B cell (primary cell): ENCODE data around the gene BTG2. TPM values are rescaled to one million over a fixed set of nuclear protein-coding genes. Genes with fewer than 3 reads are reported as not detected.

Experiments
- ATAC-seq: fragments of 200-7000 bp; cut with Tn5 transposase; one replicate; pipeline ENCODE4 v1.10.0; 2021; ENCODE audit warnings: low read depth, mild to moderate bottlenecking, moderate number of reproducible peaks, moderate library complexity
- CTCF ChIA-PET: fragments of 350-600 bp; sonication (Branson Sonifier 250); formaldehyde crosslinking; loops from one replicate; lab custom pipeline; 2021; ENCODE audit warnings: antibody characterized with exemption, inconsistent platforms; lab: Charles Lee
- POLR2A ChIA-PET: fragments of 350-600 bp; sonication (Branson Sonifier 250); formaldehyde crosslinking; loops from one replicate; lab custom pipeline; 2021; ENCODE audit warnings: antibody characterized with exemption; lab: Charles Lee
- DNase-seq: peaks from one replicate; pipeline ENCODE4 v3.0.0; 2013
- H2AFZ ChIP-seq: 2 replicates; pipeline ENCODE4 v1.6.1; 2012; ENCODE audit warnings: mild to moderate bottlenecking, low read depth, low read length; ENCODE audit not compliant: insufficient read depth, poor library complexity, severe bottlenecking
- H3K27ac ChIP-seq, 2 donors: 1 replicate in 1 of 2; 2 replicates in 1 of 2; pipeline ENCODE4 v1.5.1; 2012 to 2013; ENCODE audit warnings: low read length in 2 of 2, mild to moderate bottlenecking in 2 of 2, moderate library complexity in 1 of 2
- H3K27me3 ChIP-seq, 4 experiments: fragments of 200-600 bp in 1 of 4; sonication (generic) in 1 of 4; replicated peaks in 1 of 4; 1 replicate in 2 of 4; 2 replicates in 2 of 4; pipeline versions ENCODE4 v1.6.1 to v1.7.0; 2013 to 2016; ENCODE audit warnings: low read length in 3 of 4, mild to moderate bottlenecking in 2 of 4, mixed read lengths in 1 of 4, moderate library complexity in 1 of 4; ENCODE audit not compliant: insufficient read depth in 4 of 4, control insufficient read depth in 3 of 4; ENCODE audit errors: control extremely low read depth in 1 of 4
- H3K36me3 ChIP-seq, 2 experiments: replicated peaks in 1 of 2; 1 replicate in 1 of 2; 2 replicates in 1 of 2; pipeline versions ENCODE4 v1.6.1 to v1.7.1; 2013; ENCODE audit warnings: low read length in 1 of 2; ENCODE audit not compliant: insufficient read depth in 2 of 2, control insufficient read depth in 1 of 2; ENCODE audit errors: control extremely low read depth in 1 of 2, extremely low read depth in 1 of 2
- H3K4me1 ChIP-seq, 2 donors: fragments of 200-600 bp in 1 of 2; sonication (generic) in 1 of 2; 1 replicate in 1 of 2; 2 replicates in 1 of 2; pipeline versions ENCODE4 v1.5.1 to v1.6.1; 2013 to 2017; ENCODE audit warnings: low read length in 2 of 2; ENCODE audit not compliant: control insufficient read depth in 2 of 2, insufficient read depth in 2 of 2
- H3K4me2 ChIP-seq: replicated peaks from 2 replicates; pipeline ENCODE3; 2012; ENCODE audit warnings: mild to moderate bottlenecking, low read depth, low read length; ENCODE audit not compliant: poor library complexity, severe bottlenecking
- H3K4me3 ChIP-seq, 5 experiments: fragments of 200-600 bp in 1 of 5; sonication (generic) in 1 of 5; 1 replicate in 3 of 5; 2 replicates in 2 of 5; pipeline versions ENCODE4 v1.5.1 to v1.7.0; 2011 to 2016; ENCODE audit warnings: low read length in 4 of 5, mild to moderate bottlenecking in 4 of 5, low read depth in 2 of 5, control low read depth in 1 of 5, moderate library complexity in 1 of 5; ENCODE audit not compliant: insufficient read depth in 1 of 5; ENCODE audit errors: control extremely low read depth in 1 of 5, extremely low read depth in 1 of 5
- H3K79me2 ChIP-seq: fragments of 200-600 bp; sonication (generic); one replicate; pipeline ENCODE4 v1.6.0; 2016; ENCODE audit warnings: low read length; ENCODE audit not compliant: control insufficient read depth, insufficient read depth
- H3K9ac ChIP-seq: fragments of 200-600 bp; sonication (generic); 2 replicates; pipeline ENCODE4 v1.6.1; 2017; ENCODE audit warnings: mild to moderate bottlenecking, low read length, moderate library complexity
- H3K9me3 ChIP-seq, 3 donors: one replicate each; pipeline versions ENCODE4 v1.6.1 to v1.7.1; 2013; ENCODE audit warnings: low read length in 2 of 3; ENCODE audit not compliant: control insufficient read depth in 2 of 3, insufficient read depth in 1 of 3; ENCODE audit errors: control extremely low read depth in 1 of 3
- H4K20me1 ChIP-seq: 2 replicates; pipeline ENCODE4 v1.6.0; 2012; ENCODE audit warnings: mild to moderate bottlenecking, low read length; ENCODE audit not compliant: insufficient read depth, control insufficient read depth, poor library complexity, severe bottlenecking
- H3K27ac Mint-ChIP-seq: one replicate; pipeline ENCODE4 v1.8.0; 2021; ENCODE audit warnings: mixed read lengths
- H3K27me3 Mint-ChIP-seq: one replicate; pipeline ENCODE4 v1.8.0; 2021; ENCODE audit warnings: mixed read lengths
- H3K4me1 Mint-ChIP-seq: one replicate; pipeline ENCODE4 v1.8.0; 2021; ENCODE audit warnings: mixed read lengths
- H3K4me3 Mint-ChIP-seq: one replicate; pipeline ENCODE4 v1.8.0; 2021; ENCODE audit warnings: mixed read lengths
- H3K9me3 Mint-ChIP-seq: one replicate; pipeline ENCODE4 v1.8.0; 2022; ENCODE audit warnings: mixed read lengths; ENCODE audit not compliant: insufficient read depth
- CTCF ChIP-seq: fragments of 200-600 bp; IDR thresholded peaks from one replicate; pipeline ENCODE4 v1.8.0; 2022; ENCODE audit warnings: antibody characterized with exemption, mild to moderate bottlenecking
- EZH2 ChIP-seq: IDR thresholded peaks from 2 replicates; pipeline ENCODE4 v1.6.1; 2012; ENCODE audit warnings: borderline replicate concordance, low read depth, mild to moderate bottlenecking, moderate library complexity, low read length; ENCODE audit not compliant: insufficient read depth, poor library complexity, severe bottlenecking
- WGBS: methylation state at CpG from one replicate; pipeline ENCODE4 v1.1.5; 2013; ENCODE audit warnings: missing lambda C conversion rate; ENCODE audit not compliant: insufficient coverage; 5-methylcytosine and 5-hydroxymethylcytosine counted together
- intact Hi-C: fragments of 100-400 bp; cut with micrococcal nuclease; formaldehyde crosslinking; loops from one replicate; pipeline ENCODE4 v1.10.0; 2022
- polyA plus RNA-seq: library from polyadenylated mRNA; depleted of rRNA; stranded (reverse); fragments of >200 nt; gene quantifications from 2 replicates; pipeline ENCODE4 v1.2.3, GENCODE V29; 2012
- total RNA-seq, 2 donors: library from RNA; stranded (reverse); fragments of 120-200 nt in 1 of 2; gene quantifications; 1 replicate in 1 of 2; 2 replicates in 1 of 2; pipeline versions ENCODE4 v1.2.3 to v1.2.4, GENCODE V29; 2013 to 2022

BTG2 gene
- total and polyA plus RNA-seq, 2 donors (not counting 1 experiment from before 2014, with no cell fraction given): 508 to 778 TPM

DNA sequence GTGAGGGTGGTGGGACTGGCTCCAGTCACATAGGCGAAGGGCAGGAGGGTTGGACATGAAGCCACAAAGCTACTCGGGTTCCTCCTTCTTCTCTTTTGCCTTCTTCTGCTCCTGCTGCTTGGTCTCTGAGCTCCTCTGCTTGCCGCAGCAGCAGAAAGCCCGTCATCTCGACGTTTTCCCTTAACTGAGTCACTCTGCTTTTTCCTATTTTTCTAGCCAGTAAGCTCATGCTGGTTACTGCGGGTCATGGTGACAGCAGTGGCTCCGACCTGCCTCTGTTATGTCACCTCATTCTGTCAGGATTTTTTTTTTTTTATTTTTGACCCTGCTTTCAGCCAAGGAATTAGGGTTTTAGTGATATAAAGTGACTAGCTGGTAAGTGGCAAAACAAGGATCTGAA, 48.2 kb downstream of the BTG2 start:
- H3K4me1 Mint-ChIP-seq: peaks cover 3% of the 10 kb centered on the region
- WGBS: 72% methylated on average over 6 of the region's 8 CpGs

More for the DNA sequence above, 48.2 kb downstream of the BTG2 start:
- POLR2A ChIA-PET: interaction anchor here (0.7 kb wide), 1 partner anchor 26 kb away, joined by 3 read pairs; no protein-coding TSS in a partner anchor
- H3K4me2 ChIP-seq: no peak overlapping the region
- H4K20me1 ChIP-seq: no peaks in the 10 kb centered on the region
- no peaks in the 10 kb centered on the region for H3K36me3 ChIP-seq
- H3K9ac ChIP-seq: no peak overlapping the region
- H3K4me1 ChIP-seq: peaks cover 6 to 10% of the 10 kb centered on the region in 2 donors
- DNase-seq (no peak), ATAC-seq (no peak)
- no peak overlapping the region for H3K4me3 ChIP-seq
- Mint-ChIP-seq H3K4me3 (no peak overlapping the region), H3K9me3 (no peaks in the 10 kb centered on the region), H3K27me3 (peaks cover 36% of the 10 kb centered on the region), H3K27ac (no peak overlapping the region)
- peaks cover 0 to 8% (median 0%) of the 10 kb centered on the region in 3 donors for H3K9me3 ChIP-seq
- CTCF ChIA-PET: interaction anchor here (0.8 to 8.1 kb wide), 3 partner anchors 12 to 80 kb away, joined by 3 to 83 read pairs (median 3); no protein-coding TSS in a partner anchor
- TF ChIP-seq CTCF (no peak), EZH2 (no peak)
- intact Hi-C loops: no loop called here
- peaks cover 0 to 28% (median 6%) of the 10 kb centered on the region in 4 experiments for H3K27me3 ChIP-seq
- no peak overlapping the region for H3K27ac ChIP-seq
- H3K79me2 ChIP-seq: no peaks in the 10 kb centered on the region
- H2AFZ ChIP-seq: no peak overlapping the region
